ENCODE results near the gene DBF4B. TPM values are rescaled to one million over a fixed set of nuclear protein-coding genes. Genes with fewer than 3 reads are reported as not detected.

DBF4B gene
- total RNA-seq, 2 donors from 2014 or later: 16.3 to 24.3 TPM

GRCh38 chr17:44760474-44761308 is 52.2 kb downstream of the DBF4B start:
- Mint-ChIP-seq H3K4me1 (no peaks in the 10 kb centered on the region), H3K9me3 (no peaks in the 10 kb centered on the region), H3K4me3 (no peak overlapping the region), H3K27me3 (peaks cover 22% of the 10 kb centered on the region), H3K27ac (no peak overlapping the region), H3K36me3 (ENCODE audit: low read depth) (no peaks in the 10 kb centered on the region)
- no peak for ATAC-seq (replicated peaks)

- ATAC-seq (replicated peaks): no peak
- H3K36me3 Mint-ChIP-seq (ENCODE audit: low read depth): no peaks in the 10 kb centered on the region
- H3K4me1 Mint-ChIP-seq: no peaks in the 10 kb centered on the region
- no peak overlapping the region for H3K4me3 Mint-ChIP-seq
- H3K27me3 Mint-ChIP-seq: peaks cover 20% of the 10 kb centered on the region
- H3K27ac Mint-ChIP-seq: no peak overlapping the region
- no peaks in the 10 kb centered on the region for H3K9me3 Mint-ChIP-seq
Measured at GRCh38 chr17:44761932-44762810, 53.7 kb downstream of the DBF4B start.

GRCh38 chr17:44763170-44763569 is 54.7 kb downstream of the DBF4B start:
- no peak overlapping the region for H3K27ac Mint-ChIP-seq
- no peak overlapping the region for H3K4me3 Mint-ChIP-seq
- H3K27me3 Mint-ChIP-seq: peaks cover 14% of the 10 kb centered on the region
- no peaks in the 10 kb centered on the region for H3K9me3 Mint-ChIP-seq
- no peaks in the 10 kb centered on the region for H3K36me3 Mint-ChIP-seq (ENCODE audit: low read depth)
- H3K4me1 Mint-ChIP-seq: no peaks in the 10 kb centered on the region
- no peak for ATAC-seq (replicated peaks)

GRCh38 chr17:44765965-44766364 is 57.5 kb downstream of the DBF4B start:
- Mint-ChIP-seq H3K4me3 (no peak overlapping the region), H3K4me1 (no peaks in the 10 kb centered on the region), H3K9me3 (no peaks in the 10 kb centered on the region), H3K27ac (no peak overlapping the region), H3K36me3 (ENCODE audit: low read depth) (no peaks in the 10 kb centered on the region), H3K27me3 (peaks cover 6% of the 10 kb centered on the region)
- ATAC-seq (replicated peaks): no peak

GRCh38 chr17:44766409-44767038 is 58.1 kb downstream of the DBF4B start:
- no peak for ATAC-seq (replicated peaks)
- H3K36me3 Mint-ChIP-seq (ENCODE audit: low read depth): no peaks in the 10 kb centered on the region
- H3K4me1 Mint-ChIP-seq: no peaks in the 10 kb centered on the region
- H3K4me3 Mint-ChIP-seq: no peak overlapping the region
- H3K27ac Mint-ChIP-seq: no peak overlapping the region
- no peaks in the 10 kb centered on the region for H3K9me3 Mint-ChIP-seq
- H3K27me3 Mint-ChIP-seq: peaks cover under 1% of the 10 kb centered on the region

- Mint-ChIP-seq H3K27me3 (no peaks in the 10 kb centered on the region), H3K4me1 (no peaks in the 10 kb centered on the region), H3K9me3 (no peaks in the 10 kb centered on the region), H3K36me3 (ENCODE audit: low read depth) (no peaks in the 10 kb centered on the region), H3K4me3 (no peak overlapping the region), H3K27ac (no peak overlapping the region)
- ATAC-seq (replicated peaks): no peak
Measured at GRCh38 chr17:44767493-44767892, 59.0 kb downstream of the DBF4B start.

GRCh38 chr17:44768505-44769142 is 60.2 kb downstream of the DBF4B start:
- Mint-ChIP-seq H3K4me1 (no peaks in the 10 kb centered on the region), H3K4me3 (no peak overlapping the region), H3K36me3 (ENCODE audit: low read depth) (no peaks in the 10 kb centered on the region)

GRCh38 chr17:44769230-44769629 is 60.8 kb downstream of the DBF4B start:
- Mint-ChIP-seq H3K9me3 (no peaks in the 10 kb centered on the region), H3K4me1 (no peaks in the 10 kb centered on the region), H3K27me3 (no peaks in the 10 kb centered on the region), H3K36me3 (ENCODE audit: low read depth) (no peaks in the 10 kb centered on the region), H3K4me3 (no peak overlapping the region), H3K27ac (no peak overlapping the region)
- no peak for ATAC-seq (replicated peaks)

More at GRCh38 chr17:44768505-44769142, 60.2 kb downstream of the DBF4B start:
- no peaks in the 10 kb centered on the region for H3K27me3 Mint-ChIP-seq
- H3K9me3 Mint-ChIP-seq: no peaks in the 10 kb centered on the region
- ATAC-seq (replicated peaks): no peak
- no peak overlapping the region for H3K27ac Mint-ChIP-seq

- no peak overlapping the region for H3K4me3 Mint-ChIP-seq
- H3K4me1 Mint-ChIP-seq: no peaks in the 10 kb centered on the region
- ATAC-seq (replicated peaks): no peak
- no peaks in the 10 kb centered on the region for H3K36me3 Mint-ChIP-seq (ENCODE audit: low read depth)
- H3K9me3 Mint-ChIP-seq: no peaks in the 10 kb centered on the region
- no peak overlapping the region for H3K27ac Mint-ChIP-seq
- H3K27me3 Mint-ChIP-seq: no peaks in the 10 kb centered on the region
Measured at GRCh38 chr17:44769647-44770084, 61.2 kb downstream of the DBF4B start.

GRCh38 chr17:44770166-44770925 is 61.9 kb downstream of the DBF4B start:
- H3K27me3 Mint-ChIP-seq: no peaks in the 10 kb centered on the region
- no peak overlapping the region for H3K27ac Mint-ChIP-seq
- no peak overlapping the region for H3K4me3 Mint-ChIP-seq
- H3K9me3 Mint-ChIP-seq: no peaks in the 10 kb centered on the region
- no peak for ATAC-seq (replicated peaks)
- H3K36me3 Mint-ChIP-seq (ENCODE audit: low read depth): no peaks in the 10 kb centered on the region
- H3K4me1 Mint-ChIP-seq: no peaks in the 10 kb centered on the region

- no peak for ATAC-seq (replicated peaks)
- no peak overlapping the region for H3K27ac Mint-ChIP-seq
- no peaks in the 10 kb centered on the region for H3K27me3 Mint-ChIP-seq
- H3K36me3 Mint-ChIP-seq (ENCODE audit: low read depth): no peaks in the 10 kb centered on the region
- no peak overlapping the region for H3K4me3 Mint-ChIP-seq
- no peaks in the 10 kb centered on the region for H3K4me1 Mint-ChIP-seq
- H3K9me3 Mint-ChIP-seq: no peaks in the 10 kb centered on the region
Measured at GRCh38 chr17:44772308-44773045, 64.0 kb downstream of the DBF4B start.

- H3K4me3 Mint-ChIP-seq: no peak overlapping the region
- no peak overlapping the region for H3K27ac Mint-ChIP-seq
- H3K27me3 Mint-ChIP-seq: no peaks in the 10 kb centered on the region
- no peaks in the 10 kb centered on the region for H3K36me3 Mint-ChIP-seq (ENCODE audit: low read depth)
- H3K9me3 Mint-ChIP-seq: no peaks in the 10 kb centered on the region
- no peak for ATAC-seq (replicated peaks)
- no peaks in the 10 kb centered on the region for H3K4me1 Mint-ChIP-seq
Measured at GRCh38 chr17:44773140-44773539, 64.7 kb downstream of the DBF4B start.
